ENCODE data around the gene LGALS7B. TPM values are rescaled to one million over a fixed set of nuclear protein-coding genes. Genes with fewer than 3 reads are reported as not detected.
"Not testable (repeated sequence)": the region's sequence is repeated elsewhere in the genome, so short reads cannot be mapped to it uniquely, and the experiment has no call there.

LGALS7B gene
- total RNA-seq, 4 donors from 2014 or later = 871 to 2,466 (median 1,613) TPM

GRCh38 chr19:38806371-38806770 lies 17.4 kb downstream of the LGALS7B start:
- H3K27ac ChIP-seq = no peak overlapping the region
- peaks cover 0 to 5% (median 0%) of the 10 kb centered on the region in 3 donors for H3K36me3 ChIP-seq
- H3K27me3 ChIP-seq = no peaks in the 10 kb centered on the region
- H3K4me1 ChIP-seq = peaks cover 0 to 34% (median 9%) of the 10 kb centered on the region in 3 donors
- no peak for DNase-seq
- H3K9me3 ChIP-seq = no peaks in the 10 kb centered on the region
- no peak for TF ChIP-seq POLR2A (IDR thresholded peaks at IDR 0.05)
- TF ChIP-seq CTCF (IDR thresholded peaks at IDR 0.05) = no peak
- intact Hi-C loops (cut with DNase I) = no loop called here
- no peak overlapping the region for H3K4me3 ChIP-seq
- 86 to 93% methylated on average over 6 of the region's 6 CpGs for WGBS, 2 donors

GRCh38 chr19:38807374-38808098 lies 18.5 kb downstream of the LGALS7B start:
- H3K36me3 ChIP-seq; DNase-seq; H3K27me3 ChIP-seq; intact Hi-C loops (cut with DNase I); H3K4me3 ChIP-seq; H3K9me3 ChIP-seq: not testable (repeated sequence)
- 82 to 84% methylated on average over 18 of the region's 18 CpGs for WGBS, 2 donors
- H3K4me1 ChIP-seq = peaks cover 0 to 34% (median 9%) of the 10 kb centered on the region in 3 donors
- peak overlapping the region in 3 of 4 donors; percentile 71 to 85 (median 73) for H3K27ac ChIP-seq

GRCh38 chr19:38808741-38809140 lies 19.7 kb downstream of the LGALS7B start:
- H3K9me3 ChIP-seq = no peaks in the 10 kb centered on the region
- 91 to 96% methylated on average over 15 to 17 of the region's 17 CpGs for WGBS, 2 donors
- no peaks in the 10 kb centered on the region for H3K36me3 ChIP-seq
- H3K27ac ChIP-seq = no peak overlapping the region
- H3K4me1 ChIP-seq = peaks cover 0 to 34% (median 9%) of the 10 kb centered on the region in 3 donors
- H3K27me3 ChIP-seq = no peaks in the 10 kb centered on the region
- intact Hi-C loops (cut with DNase I) = no loop called here
- no peak overlapping the region for H3K4me3 ChIP-seq
- TF ChIP-seq CTCF (IDR thresholded peaks at IDR 0.05) (no peak), POLR2A (IDR thresholded peaks at IDR 0.05) (no peak)
- DNase-seq = no peak

GRCh38 chr19:38809592-38810252 lies 20.7 kb downstream of the LGALS7B start:
- intact Hi-C loops (cut with DNase I) = no loop called here
- Histone ChIP-seq H3K4me1 (peaks cover 0 to 32% (median 8%) of the 10 kb centered on the region in 3 donors), H3K4me3 (no peak overlapping the region), H3K9me3 (no peaks in the 10 kb centered on the region), H3K27ac (no peak overlapping the region), H3K27me3 (no peaks in the 10 kb centered on the region), H3K36me3 (peaks cover 0 to 2% (median 0%) of the 10 kb centered on the region in 3 donors)
- 91 to 95% methylated on average over 8 of the region's 8 CpGs for WGBS, 2 donors
- no peak for DNase-seq
- TF ChIP-seq POLR2A (IDR thresholded peaks at IDR 0.05) (no peak), CTCF (IDR thresholded peaks at IDR 0.05) (no peak)

- 87% methylated on average over 11 to 13 of the region's 18 CpGs for WGBS, 2 donors
- intact Hi-C loops (cut with DNase I) = no loop called here
- DNase-seq = no peak
- no peaks in the 10 kb centered on the region for H3K9me3 ChIP-seq
- H3K27ac ChIP-seq = no peak overlapping the region
- H3K4me3 ChIP-seq = no peak overlapping the region
- H3K27me3 ChIP-seq = no peaks in the 10 kb centered on the region
- peaks cover 8 to 27% (median 23%) of the 10 kb centered on the region in 3 donors for H3K36me3 ChIP-seq
- H3K4me1 ChIP-seq = peaks cover 0 to 11% (median 0%) of the 10 kb centered on the region in 3 donors
- TF ChIP-seq POLR2A (IDR thresholded peaks at IDR 0.05) (no peak), CTCF (IDR thresholded peaks at IDR 0.05) (no peak)
Observed at GRCh38 chr19:38812009-38812840, 23.2 kb downstream of the LGALS7B start.

Data from esophagus squamous epithelium (tissue), 5 donors.